Measurements from ENCODE around the gene BRSK2.

The BRSK2 gene

DNA sequence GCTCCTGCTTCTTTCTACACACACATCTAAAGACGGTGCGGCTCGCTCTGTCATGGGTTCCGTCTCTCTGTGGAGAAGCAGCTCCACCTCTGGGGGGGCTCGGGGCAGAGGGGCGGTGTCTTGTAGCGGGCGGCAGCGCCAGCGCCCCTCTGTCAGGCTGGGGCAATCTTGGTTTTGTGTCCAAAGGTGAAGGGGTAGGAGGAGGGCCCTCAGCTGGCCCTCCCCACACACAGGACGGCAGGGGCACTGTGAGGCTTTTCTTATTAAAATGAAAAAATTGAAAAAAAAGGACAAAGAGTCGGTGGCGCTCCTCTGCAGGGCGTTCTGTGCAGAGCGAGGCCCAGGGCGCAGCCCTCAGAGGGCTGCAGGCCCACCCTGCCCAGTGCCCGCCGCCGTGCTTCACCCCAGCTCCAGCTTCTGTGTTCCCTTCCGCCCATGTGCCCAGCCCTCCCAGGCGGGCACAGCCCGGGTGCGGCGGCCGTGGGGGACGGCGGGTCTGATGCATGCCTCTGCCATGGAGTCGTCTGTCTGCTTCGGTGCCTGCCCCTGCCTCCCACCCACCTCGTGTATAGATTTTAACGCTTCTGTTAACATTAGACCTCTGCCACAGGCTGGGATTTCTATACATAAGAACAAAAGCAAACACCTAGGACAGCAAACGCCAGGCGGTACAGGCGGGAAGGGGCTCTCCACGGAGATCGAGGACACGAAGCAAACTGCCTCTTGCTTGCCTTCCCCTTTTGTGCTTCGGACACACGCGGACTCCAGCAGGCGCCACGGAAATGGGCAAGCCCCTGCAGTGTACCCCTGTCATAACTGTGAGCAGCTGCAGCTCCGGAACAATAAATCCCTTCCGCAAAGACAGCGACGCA, 72.3 kb downstream of the BRSK2 start:
- TF ChIP-seq, protein P1, sequence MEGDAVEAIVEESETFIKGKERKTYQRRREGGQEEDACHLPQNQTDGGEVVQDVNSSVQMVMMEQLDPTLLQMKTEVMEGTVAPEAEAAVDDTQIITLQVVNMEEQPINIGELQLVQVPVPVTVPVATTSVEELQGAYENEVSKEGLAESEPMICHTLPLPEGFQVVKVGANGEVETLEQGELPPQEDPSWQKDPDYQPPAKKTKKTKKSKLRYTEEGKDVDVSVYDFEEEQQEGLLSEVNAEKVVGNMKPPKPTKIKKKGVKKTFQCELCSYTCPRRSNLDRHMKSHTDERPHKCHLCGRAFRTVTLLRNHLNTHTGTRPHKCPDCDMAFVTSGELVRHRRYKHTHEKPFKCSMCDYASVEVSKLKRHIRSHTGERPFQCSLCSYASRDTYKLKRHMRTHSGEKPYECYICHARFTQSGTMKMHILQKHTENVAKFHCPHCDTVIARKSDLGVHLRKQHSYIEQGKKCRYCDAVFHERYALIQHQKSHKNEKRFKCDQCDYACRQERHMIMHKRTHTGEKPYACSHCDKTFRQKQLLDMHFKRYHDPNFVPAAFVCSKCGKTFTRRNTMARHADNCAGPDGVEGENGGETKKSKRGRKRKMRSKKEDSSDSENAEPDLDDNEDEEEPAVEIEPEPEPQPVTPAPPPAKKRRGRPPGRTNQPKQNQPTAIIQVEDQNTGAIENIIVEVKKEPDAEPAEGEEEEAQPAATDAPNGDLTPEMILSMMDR (IDR thresholded peaks at IDR 0.05; ENCODE audit: low read length) = no peak
- no peak for TF ChIP-seq EZH2 (optimal IDR thresholded peaks at IDR 0.05; ENCODE audit: low read depth, low read length)
- TF ChIP-seq EZH2phosphoT487 (IDR thresholded peaks at IDR 0.05; ENCODE audit: low read length) = no peak
- Histone ChIP-seq H3K9me3 (replicated peaks; ENCODE audit: insufficient read depth, low read length) (no peaks in the 10 kb centered on the region), H3K9me2 (replicated peaks; ENCODE audit: insufficient read depth, low read length) (no peaks in the 10 kb centered on the region), H3K4me1 (ENCODE audit: low read length) (no peaks in the 10 kb centered on the region), H2AFZ (ENCODE audit: low read length) (no peak overlapping the region), H3K27ac (ENCODE audit: low read length) (no peak overlapping the region), H3K4me3 (ENCODE audit: low read length) (no peak overlapping the region), H3K79me2 (ENCODE audit: low read length) (no peaks in the 10 kb centered on the region), H3K4me2 (ENCODE audit: low read depth, low read length) (no peak overlapping the region), H3F3A (ENCODE audit: insufficient read depth, low read length) (no peaks in the 10 kb centered on the region), H3K27me3 (replicated peaks; ENCODE audit: insufficient read depth, low read length) (no peaks in the 10 kb centered on the region; the same call in 1 of the 2 replicates), H3K36me3 (replicated peaks; ENCODE audit: insufficient read depth, low read length) (no peaks in the 10 kb centered on the region), H4K20me1 (ENCODE audit: insufficient read depth, low read length) (no peaks in the 10 kb centered on the region), H3K9ac (ENCODE audit: low read length) (no peak overlapping the region)
- DNase-seq = no peak

DNA sequence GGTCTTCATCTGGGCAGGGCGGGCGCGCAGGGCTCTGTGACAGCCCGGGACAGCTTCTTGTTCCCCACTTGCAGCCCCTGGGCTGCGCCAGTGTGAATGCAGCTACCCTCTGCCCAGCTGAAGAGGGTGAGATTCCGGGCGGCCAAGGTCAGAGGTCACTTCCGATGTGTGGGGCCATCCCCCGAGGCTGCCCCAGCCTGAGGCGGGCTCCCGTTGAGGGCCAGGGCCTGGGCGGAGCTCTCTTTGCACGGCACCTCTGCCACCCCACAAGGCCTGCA, 72.9 kb downstream of the BRSK2 start:
- Histone ChIP-seq H3K9me3 (replicated peaks; ENCODE audit: insufficient read depth, low read length) (no peaks in the 10 kb centered on the region), H3F3A (ENCODE audit: insufficient read depth, low read length) (no peaks in the 10 kb centered on the region), H2AFZ (ENCODE audit: low read length) (no peak overlapping the region), H3K79me2 (ENCODE audit: low read length) (no peaks in the 10 kb centered on the region), H4K20me1 (ENCODE audit: insufficient read depth, low read length) (no peaks in the 10 kb centered on the region), H3K27ac (ENCODE audit: low read length) (no peak overlapping the region), H3K4me3 (ENCODE audit: low read length) (no peak overlapping the region), H3K4me2 (ENCODE audit: low read depth, low read length) (no peak overlapping the region), H3K9me2 (replicated peaks; ENCODE audit: insufficient read depth, low read length) (no peaks in the 10 kb centered on the region), H3K9ac (ENCODE audit: low read length) (no peak overlapping the region), H3K4me1 (ENCODE audit: low read length) (no peaks in the 10 kb centered on the region), H3K36me3 (replicated peaks; ENCODE audit: insufficient read depth, low read length) (no peaks in the 10 kb centered on the region), H3K27me3 (replicated peaks; ENCODE audit: insufficient read depth, low read length) (no peaks in the 10 kb centered on the region)
- no peak for DNase-seq
- TF ChIP-seq EZH2phosphoT487 (IDR thresholded peaks at IDR 0.05; ENCODE audit: low read length) (no peak), EZH2 (optimal IDR thresholded peaks at IDR 0.05; ENCODE audit: low read depth, low read length) (no peak)
- TF ChIP-seq, protein P1 (IDR thresholded peaks at IDR 0.05; ENCODE audit: low read length) = no peak

DNA sequence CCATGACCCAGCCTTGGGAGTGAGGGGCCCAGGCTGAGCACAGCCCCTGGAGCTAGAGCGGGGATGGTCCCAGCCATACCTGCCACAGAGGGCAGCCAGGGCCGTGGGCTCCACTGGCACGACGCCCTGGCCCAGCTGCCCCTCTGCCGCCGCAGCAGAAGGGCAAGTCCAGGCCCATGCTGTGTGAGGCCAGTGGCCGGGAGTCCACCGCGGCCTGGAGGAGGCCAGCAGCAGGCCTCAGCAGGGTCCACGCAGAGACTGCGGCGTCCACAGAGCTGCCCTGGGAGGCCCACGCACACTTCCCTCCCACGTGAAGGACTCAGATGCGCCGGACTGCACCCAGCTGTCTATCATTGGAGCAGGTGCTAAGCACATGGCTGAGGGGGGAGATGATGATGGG, 73.3 kb downstream of the BRSK2 start:
- no peaks in the 10 kb centered on the region for H3F3A ChIP-seq (ENCODE audit: insufficient read depth, low read length)
- H3K9ac ChIP-seq (ENCODE audit: low read length) = no peak overlapping the region
- no peaks in the 10 kb centered on the region for H3K4me1 ChIP-seq (ENCODE audit: low read length)
- no peaks in the 10 kb centered on the region for H3K36me3 ChIP-seq (replicated peaks; ENCODE audit: insufficient read depth, low read length)
- H4K20me1 ChIP-seq (ENCODE audit: insufficient read depth, low read length) = no peaks in the 10 kb centered on the region
- H3K27ac ChIP-seq (ENCODE audit: low read length) = no peak overlapping the region
- no peak overlapping the region for H2AFZ ChIP-seq (ENCODE audit: low read length)
- no peaks in the 10 kb centered on the region for H3K9me3 ChIP-seq (replicated peaks; ENCODE audit: insufficient read depth, low read length)
- TF ChIP-seq, protein P1 (IDR thresholded peaks at IDR 0.05; ENCODE audit: low read length) = no peak
- no peak for TF ChIP-seq EZH2phosphoT487 (IDR thresholded peaks at IDR 0.05; ENCODE audit: low read length)
- no peak overlapping the region for H3K4me3 ChIP-seq (ENCODE audit: low read length)
- no peak for DNase-seq
- H3K4me2 ChIP-seq (ENCODE audit: low read depth, low read length) = no peak overlapping the region
- no peaks in the 10 kb centered on the region for H3K27me3 ChIP-seq (replicated peaks; ENCODE audit: insufficient read depth, low read length)
- H3K9me2 ChIP-seq (replicated peaks; ENCODE audit: insufficient read depth, low read length) = no peaks in the 10 kb centered on the region
- H3K79me2 ChIP-seq (ENCODE audit: low read length) = no peaks in the 10 kb centered on the region
